GM12875 (cell line): ENCODE measurements around the gene TCERG1L.

Source experiments
- H3K4me3 ChIP-seq: one replicate; pipeline ENCODE4 v1.5.1; 2011; ENCODE audit warnings: low read depth, low read length, control low read depth
- CTCF ChIP-seq: IDR thresholded peaks from 2 replicates; pipeline ENCODE4 v1.5.1; 2011; ENCODE audit warnings: low read depth, mild to moderate bottlenecking, control low read depth, inconsistent platforms, low read length, moderate library complexity, borderline replicate concordance; ENCODE audit not compliant: insufficient read depth

The TCERG1L gene

GRCh38 chr10:131077724-131078123, 233.8 kb downstream of the TCERG1L start:
- no peak for TF ChIP-seq CTCF
- H3K4me3 ChIP-seq, result no peak overlapping the region

- H3K4me3 ChIP-seq, result no peak overlapping the region
- TF ChIP-seq CTCF, result no peak
These were observed 234.5 kb downstream of the TCERG1L start for GRCh38 chr10:131077031-131077430.

GRCh38 chr10:131076356-131076755, 235.2 kb downstream of the TCERG1L start:
- no peak for TF ChIP-seq CTCF
- no peak overlapping the region for H3K4me3 ChIP-seq

- H3K4me3 ChIP-seq, result no peak overlapping the region
- TF ChIP-seq CTCF, result no peak
These were observed 236.2 kb downstream of the TCERG1L start for GRCh38 chr10:131075218-131075770.

- no peak for TF ChIP-seq CTCF
- H3K4me3 ChIP-seq, result no peak overlapping the region
These were observed 236.8 kb downstream of the TCERG1L start for GRCh38 chr10:131074682-131075081.

GRCh38 chr10:131073469-131074035, 238.0 kb downstream of the TCERG1L start:
- TF ChIP-seq CTCF, result no peak
- no peak overlapping the region for H3K4me3 ChIP-seq
